A549 (cell line): ENCODE measurements around the gene P2RX6.

Experiments used
- CBX8 ChIP-seq: fragments of 200-600 bp; sonication (generic); IDR thresholded peaks from 2 replicates; pipeline ENCODE4 v1.6.1; 2016
- CHD4 ChIP-seq: fragments of 200-600 bp; sonication (generic); IDR thresholded peaks from 2 replicates; pipeline ENCODE4 v1.6.1; 2016; ENCODE audit warnings: antibody characterized with exemption, mild to moderate bottlenecking, borderline replicate concordance
- TF ChIP-seq, protein P1 (sequence below): fragments of >200 bp; sonication (Bioruptor Twin); formaldehyde crosslinking; IDR thresholded peaks from 3 replicates; pipeline ENCODE4 v1.5.1; 2016
- TF ChIP-seq, protein P2 (sequence below): fragments of 200-600 bp; sonication (generic); IDR thresholded peaks from 2 replicates; pipeline ENCODE4 v1.6.1; 2016; ENCODE audit warnings: antibody characterized with exemption, mild to moderate bottlenecking, moderate library complexity

DNA sequence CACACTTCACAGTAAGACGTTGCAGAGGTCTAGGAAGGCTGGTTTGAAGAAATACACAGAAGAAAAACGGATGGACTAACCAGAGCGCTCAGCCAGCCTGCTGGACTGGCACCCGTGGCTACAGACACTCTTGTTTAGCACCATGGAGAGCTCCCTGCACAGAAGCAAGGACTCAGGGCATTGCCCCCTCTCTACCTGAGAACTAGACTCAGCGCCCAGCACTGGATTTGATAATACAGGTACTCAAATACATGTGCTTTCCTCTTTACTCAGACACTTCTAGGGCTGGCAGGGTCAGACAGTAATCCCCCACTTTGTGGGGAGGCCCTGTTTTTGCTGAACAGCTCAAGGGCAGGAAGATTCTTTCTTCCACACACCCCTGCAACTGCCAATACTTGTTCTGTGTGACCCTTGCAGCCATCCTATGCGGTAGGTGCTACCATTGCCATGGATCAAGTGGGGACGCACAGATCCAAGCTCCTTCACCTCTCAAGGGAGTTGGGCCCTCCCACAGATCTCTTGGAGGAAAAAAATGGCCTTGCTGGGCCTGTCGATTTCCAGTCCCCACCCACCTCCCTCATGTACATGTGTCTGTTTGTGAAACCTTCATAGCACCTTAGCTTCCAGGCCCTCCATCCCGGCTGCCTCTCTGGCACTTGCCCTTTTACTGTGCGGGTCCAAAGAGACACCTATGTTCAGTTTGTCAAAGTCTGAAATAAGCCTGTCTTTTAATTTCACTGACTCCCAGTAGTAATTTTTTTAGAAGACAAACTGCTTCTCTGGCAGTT is 5.1 kb upstream of the P2RX6 start:
- TF ChIP-seq, protein P1, sequence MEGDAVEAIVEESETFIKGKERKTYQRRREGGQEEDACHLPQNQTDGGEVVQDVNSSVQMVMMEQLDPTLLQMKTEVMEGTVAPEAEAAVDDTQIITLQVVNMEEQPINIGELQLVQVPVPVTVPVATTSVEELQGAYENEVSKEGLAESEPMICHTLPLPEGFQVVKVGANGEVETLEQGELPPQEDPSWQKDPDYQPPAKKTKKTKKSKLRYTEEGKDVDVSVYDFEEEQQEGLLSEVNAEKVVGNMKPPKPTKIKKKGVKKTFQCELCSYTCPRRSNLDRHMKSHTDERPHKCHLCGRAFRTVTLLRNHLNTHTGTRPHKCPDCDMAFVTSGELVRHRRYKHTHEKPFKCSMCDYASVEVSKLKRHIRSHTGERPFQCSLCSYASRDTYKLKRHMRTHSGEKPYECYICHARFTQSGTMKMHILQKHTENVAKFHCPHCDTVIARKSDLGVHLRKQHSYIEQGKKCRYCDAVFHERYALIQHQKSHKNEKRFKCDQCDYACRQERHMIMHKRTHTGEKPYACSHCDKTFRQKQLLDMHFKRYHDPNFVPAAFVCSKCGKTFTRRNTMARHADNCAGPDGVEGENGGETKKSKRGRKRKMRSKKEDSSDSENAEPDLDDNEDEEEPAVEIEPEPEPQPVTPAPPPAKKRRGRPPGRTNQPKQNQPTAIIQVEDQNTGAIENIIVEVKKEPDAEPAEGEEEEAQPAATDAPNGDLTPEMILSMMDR = no peak
- TF ChIP-seq CBX8 (no peak), CHD4 (no peak)
- TF ChIP-seq, protein P2, sequence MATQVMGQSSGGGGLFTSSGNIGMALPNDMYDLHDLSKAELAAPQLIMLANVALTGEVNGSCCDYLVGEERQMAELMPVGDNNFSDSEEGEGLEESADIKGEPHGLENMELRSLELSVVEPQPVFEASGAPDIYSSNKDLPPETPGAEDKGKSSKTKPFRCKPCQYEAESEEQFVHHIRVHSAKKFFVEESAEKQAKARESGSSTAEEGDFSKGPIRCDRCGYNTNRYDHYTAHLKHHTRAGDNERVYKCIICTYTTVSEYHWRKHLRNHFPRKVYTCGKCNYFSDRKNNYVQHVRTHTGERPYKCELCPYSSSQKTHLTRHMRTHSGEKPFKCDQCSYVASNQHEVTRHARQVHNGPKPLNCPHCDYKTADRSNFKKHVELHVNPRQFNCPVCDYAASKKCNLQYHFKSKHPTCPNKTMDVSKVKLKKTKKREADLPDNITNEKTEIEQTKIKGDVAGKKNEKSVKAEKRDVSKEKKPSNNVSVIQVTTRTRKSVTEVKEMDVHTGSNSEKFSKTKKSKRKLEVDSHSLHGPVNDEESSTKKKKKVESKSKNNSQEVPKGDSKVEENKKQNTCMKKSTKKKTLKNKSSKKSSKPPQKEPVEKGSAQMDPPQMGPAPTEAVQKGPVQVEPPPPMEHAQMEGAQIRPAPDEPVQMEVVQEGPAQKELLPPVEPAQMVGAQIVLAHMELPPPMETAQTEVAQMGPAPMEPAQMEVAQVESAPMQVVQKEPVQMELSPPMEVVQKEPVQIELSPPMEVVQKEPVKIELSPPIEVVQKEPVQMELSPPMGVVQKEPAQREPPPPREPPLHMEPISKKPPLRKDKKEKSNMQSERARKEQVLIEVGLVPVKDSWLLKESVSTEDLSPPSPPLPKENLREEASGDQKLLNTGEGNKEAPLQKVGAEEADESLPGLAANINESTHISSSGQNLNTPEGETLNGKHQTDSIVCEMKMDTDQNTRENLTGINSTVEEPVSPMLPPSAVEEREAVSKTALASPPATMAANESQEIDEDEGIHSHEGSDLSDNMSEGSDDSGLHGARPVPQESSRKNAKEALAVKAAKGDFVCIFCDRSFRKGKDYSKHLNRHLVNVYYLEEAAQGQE = peak; percentile 85
